HG02884 (cell line): ENCODE data around the gene MDM2.
A peak's percentile ranks its signal among the peaks of the same experiment; 100 is the strongest.

Experiments used
- ATAC-seq: cut with Tn5 transposase; IDR thresholded peaks from one replicate; pipeline ENCODE4 v1.9.1; 2021; ENCODE audit warnings: mild to moderate bottlenecking, moderate library complexity; ENCODE audit not compliant: unreplicated experiment

Gene MDM2

DNA sequence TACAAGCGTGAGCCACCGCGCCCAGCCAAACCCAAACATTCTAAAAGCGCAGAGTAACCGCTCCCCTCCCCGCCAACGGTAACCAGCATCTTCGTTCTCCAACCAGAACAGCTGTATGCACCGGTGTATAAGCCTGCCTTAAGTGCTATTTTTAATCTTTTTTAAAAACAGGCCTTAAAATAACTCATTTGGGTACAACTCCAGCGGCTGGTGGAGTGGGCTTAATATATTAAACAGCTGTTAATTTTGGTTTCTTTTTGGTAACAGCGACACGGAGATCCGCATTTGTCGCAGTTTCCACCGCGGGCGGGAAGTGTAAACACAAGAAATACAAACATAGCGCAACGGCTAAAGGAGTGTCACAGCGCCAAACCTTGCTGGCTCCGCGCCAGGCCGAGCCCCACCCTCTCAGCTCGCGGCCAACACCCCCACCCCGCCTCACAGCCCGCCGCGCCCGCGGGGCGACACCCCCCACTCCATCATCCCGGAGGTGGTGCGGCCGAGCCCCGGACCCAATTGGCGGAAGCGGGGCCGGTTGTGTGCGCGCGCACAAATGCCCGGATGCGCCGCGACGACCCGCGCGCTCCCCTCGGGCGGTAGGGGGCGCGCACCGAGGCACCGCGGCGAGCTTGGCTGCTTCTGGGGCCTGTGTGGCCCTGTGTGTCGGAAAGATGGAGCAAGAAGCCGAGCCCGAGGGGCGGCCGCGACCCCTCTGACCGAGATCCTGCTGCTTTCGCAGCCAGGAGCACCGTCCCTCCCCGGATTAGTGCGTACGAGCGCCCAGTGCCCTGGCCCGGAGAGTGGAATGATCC, at the start of gene MDM2:
TSS of gene MDM2 (plus strand) at position 602 of the 812 bp plus-strand sequence. CDS start 301 bp downstream, outside the sequence.
- peak; percentile 66 for ATAC-seq

GRCh38 chr12:68759852-68760251, 48.1 kb upstream of the MDM2 start:
- no peak for ATAC-seq

- no peak for ATAC-seq
Measured at GRCh38 chr12:68760806-68761441, 47.1 kb upstream of the MDM2 start.

GRCh38 chr12:68761442-68761812, 46.5 kb upstream of the MDM2 start:
- ATAC-seq, result no peak

DNA sequence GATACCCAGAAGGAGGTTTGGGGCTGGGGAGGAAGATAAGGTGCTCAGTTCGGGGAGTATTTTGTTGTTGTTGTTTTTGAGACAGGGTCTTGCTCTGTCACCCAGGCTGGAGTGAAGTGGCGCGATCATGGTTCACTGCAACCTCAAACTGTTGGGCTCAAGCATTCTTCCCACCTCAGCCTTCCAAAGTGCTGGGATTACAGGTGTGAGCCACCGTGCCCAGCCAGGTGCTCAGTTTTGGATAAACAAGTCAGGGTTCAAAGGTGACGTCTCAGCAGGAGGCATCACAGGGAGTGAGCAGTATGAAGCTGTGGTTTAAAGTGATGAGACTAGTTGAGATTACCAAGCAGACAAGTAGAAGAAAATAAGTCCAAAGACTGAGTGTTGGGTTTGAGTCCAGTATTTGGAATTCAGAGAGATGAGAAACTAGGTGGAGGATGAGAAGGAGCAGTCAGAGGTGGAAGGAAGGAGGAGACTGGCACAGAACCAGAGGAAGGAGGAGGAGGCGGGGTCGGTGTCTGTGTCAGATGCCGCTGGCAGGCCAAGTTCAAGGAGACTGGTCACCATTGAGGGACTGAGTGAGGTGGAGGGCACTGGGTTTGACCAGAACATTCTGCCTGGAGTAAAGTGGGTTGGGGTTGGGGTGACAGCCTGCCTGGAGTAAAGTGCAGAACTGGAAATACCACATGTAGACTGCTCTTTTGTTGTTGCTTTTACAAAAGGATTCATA, 45.9 kb upstream of the MDM2 start:
- no peak for ATAC-seq

DNA sequence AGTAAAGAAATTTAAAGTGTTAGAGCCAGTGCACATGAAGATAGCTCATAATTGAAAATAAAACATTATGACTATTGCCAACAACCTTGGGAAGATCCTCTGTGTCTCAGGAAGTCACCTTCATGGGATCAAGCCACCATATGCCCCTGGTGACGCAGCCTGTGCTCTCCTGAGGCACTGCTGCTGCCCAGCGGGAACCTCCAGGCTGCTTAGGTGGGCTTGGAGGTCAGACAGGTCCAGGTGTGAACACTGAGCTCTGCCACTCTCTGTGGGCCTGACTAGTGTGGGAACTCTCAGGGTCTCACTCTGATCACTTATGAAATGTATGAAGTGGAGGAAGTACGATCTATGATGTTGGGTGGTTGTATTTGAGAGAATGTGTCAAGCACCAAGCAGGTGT, 45.3 kb upstream of the MDM2 start:
- no peak for ATAC-seq

DNA sequence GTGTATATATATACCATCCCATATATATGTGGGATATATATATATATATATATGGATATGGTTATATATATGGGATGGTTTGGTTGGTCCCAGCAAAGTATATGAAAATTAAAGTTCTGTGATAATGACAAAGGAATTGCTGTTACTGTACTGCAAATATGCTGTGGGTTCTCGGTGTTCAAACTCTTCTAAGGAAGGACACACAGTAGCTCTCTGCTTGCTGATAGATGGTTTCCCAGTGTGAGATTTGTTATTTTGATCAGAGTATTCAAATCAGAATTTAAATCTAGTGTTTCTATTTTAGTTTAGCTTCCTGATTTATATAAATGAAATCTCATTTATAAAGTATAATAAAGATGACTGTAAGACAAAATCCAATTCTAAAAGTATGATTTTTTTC, 42.3 kb upstream of the MDM2 start:
- no peak for ATAC-seq

- ATAC-seq, result no peak
Measured at GRCh38 chr12:68766646-68767045, 41.3 kb upstream of the MDM2 start.

DNA sequence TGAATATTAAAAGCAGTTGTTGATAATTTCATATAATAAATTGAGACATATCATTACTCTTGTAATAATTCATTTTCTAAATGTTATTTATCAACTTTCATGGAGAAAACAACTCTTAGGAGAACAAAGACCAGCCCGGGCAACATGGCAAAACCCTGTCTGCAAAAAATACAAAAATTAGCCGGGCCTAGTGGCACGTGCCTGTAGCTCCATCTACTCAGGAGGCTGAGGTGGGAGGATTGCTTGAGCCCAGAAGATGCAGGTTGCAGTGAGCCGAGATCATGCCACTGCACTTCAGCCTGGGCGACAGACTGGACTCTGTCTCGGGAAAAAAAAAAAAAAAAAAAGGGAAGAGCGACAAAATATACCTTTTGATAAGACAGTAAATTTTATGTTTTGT, 40.8 kb upstream of the MDM2 start:
- no peak for ATAC-seq

DNA sequence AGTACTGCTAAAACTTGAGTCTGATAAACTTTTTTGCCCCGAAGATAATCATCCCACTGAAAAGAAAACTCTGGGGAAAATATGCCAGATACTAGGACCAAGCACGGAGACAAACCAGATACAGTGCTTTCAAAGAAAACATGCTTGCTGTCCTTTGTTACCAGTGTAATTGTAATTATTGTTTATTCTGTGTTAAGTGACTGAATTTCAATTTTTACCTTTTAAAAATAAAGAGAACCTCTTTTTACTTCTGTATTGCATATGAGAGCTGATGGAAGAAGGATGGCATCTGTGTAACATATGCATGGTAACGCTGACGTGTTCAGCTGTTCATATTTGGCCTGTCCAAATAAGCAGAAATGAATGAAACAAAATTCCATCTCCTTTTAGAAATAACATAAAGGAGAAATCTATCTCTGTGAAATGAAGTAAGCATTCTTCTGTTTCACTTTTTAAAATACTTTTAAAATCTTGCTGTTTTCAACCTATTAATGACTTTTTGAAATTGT, 39.5 kb upstream of the MDM2 start:
- no peak for ATAC-seq

DNA sequence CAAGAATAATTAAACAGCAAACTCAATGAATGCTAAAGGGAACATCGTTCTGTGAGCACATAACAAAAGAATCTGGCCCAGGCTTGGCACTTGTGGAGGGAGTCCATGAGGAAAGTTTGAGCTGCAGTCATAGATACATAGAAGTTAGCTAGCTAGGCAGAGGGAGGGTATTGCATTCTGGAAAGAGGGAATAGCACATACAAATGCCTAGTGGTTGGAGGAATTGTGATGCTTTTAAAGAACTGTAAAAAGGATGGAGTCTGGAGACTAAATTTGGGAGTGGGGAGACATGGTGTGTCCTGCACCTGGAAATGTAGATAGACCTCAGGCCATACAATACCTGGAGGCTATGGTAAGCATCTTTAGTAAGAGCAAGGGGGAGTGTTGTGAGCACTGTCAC, 38.0 kb upstream of the MDM2 start:
- ATAC-seq, result no peak

DNA sequence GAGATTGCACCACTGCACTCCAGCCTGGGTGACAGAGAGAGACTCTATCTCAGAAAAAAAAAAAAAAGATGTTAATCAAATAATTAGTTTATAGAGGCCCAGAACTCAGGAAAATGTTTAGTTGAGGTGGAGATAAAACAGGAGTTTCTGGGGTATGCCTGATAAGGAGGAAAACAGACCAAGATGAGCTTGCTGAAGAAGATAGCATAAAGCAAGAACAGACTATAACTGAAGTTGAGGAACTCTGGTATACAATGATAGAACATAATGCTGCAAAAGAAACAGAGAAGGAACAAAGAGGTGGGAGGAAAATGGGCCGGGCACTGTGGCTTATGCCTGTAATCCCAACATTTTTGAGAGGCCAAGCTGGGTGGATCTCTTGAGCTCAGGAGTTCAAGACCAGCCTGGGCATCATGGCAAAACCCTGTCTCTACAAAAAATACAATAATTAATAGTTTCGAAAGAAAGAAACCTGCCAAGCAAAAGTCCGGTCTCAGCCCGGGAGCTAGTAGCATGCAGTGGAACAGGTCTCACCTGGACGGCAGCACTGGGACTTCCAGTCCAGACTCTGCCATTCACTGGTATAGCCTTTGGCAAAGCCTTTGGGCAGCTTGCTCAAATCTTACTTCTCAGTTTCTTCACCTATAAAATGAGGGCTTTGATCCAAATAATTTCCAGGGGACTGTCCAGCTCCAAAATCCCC, 36.6 kb upstream of the MDM2 start:
- no peak for ATAC-seq

DNA sequence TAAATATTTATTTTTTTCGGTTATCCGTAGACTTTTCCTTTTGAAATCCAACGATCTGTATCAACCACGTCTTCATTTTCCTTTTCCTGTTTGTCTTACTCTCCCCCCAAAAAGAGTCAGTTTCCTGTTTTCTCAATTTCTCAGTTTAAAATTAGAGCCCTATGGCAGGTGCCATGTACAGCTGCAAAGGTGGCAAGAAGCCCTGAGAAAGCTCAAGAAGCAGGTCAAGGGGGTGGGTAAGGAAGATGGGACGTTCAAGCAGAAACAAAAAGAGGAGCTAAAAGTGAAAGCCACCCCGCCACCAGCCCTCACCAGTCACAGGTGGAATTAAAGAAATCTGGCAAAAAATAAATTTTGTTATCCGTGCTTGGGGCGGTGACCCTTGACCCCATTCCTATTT, 35.3 kb upstream of the MDM2 start:
- no peak for ATAC-seq

DNA sequence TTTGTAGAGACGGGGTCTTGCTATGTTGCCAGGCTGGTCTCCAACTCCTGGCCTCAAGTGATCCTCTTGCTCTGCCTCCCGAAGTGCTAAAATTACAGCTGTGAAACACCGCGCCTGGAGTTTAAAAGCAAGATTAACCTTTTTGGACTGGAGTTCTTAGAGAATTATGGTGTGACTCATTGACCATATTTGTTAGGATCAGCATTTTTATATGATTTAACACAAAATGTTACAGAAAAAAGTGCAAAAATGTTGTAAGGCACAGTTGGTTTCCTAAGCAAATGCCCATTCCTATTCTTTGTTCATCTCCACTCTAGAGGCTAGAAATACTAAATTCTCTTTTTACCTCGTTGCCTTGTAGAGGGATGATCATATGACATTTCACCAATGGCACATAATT, 34.4 kb upstream of the MDM2 start:
- no peak for ATAC-seq

DNA sequence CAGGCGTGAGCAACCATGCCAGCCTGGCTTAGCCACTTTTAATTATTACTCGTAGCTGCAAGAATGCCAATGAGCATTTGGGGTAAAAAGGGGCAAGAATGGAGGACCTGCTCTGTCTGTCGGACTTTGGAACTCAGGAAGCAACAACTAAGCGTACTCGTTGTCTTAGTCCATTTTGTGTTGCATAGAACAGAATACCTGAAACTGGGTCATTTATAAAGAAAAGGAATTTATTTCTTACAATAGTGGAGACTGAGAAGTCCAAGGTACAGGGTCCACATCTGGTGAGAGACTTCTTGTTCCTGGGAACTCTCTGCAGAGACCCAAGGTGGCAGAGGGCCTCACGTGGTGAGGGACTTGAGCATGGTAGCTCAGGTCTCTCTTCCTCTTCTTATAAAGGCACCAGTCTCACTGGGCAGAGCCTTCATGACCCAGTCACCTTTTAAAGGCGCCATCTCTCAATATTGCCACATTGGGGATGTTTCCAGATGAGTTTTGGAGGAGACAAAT, 32.8 kb upstream of the MDM2 start:
- no peak for ATAC-seq

DNA sequence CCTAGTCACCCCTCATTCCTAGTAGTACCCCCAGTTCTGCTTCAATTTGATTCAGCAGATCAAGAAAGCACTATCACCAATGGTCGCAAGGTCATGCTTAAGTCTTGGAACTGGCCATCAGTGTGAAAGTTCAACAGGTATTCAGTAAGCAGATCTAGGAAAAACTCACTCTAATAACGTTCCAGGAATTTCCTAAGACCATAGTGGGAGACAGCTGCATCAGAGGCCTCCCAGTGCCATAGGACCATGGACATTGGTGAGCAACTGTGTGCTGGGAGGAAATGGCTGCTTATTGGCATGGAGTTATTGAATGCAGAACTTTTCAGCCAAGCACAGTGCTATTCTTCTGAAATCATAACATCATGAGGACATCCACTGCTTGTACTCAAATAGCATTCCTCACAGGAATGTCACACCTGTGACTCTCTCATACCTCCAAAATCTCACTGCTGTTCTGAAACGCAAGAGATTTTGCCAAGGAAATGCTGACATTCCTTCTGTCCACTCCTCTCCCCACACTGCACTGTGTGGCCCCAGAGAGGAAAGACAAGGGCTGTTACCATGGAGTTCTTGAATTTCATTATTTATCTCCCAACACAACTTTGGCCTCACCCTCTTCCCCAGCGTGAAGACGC, 30.9 kb upstream of the MDM2 start:
- ATAC-seq, result no peak

DNA sequence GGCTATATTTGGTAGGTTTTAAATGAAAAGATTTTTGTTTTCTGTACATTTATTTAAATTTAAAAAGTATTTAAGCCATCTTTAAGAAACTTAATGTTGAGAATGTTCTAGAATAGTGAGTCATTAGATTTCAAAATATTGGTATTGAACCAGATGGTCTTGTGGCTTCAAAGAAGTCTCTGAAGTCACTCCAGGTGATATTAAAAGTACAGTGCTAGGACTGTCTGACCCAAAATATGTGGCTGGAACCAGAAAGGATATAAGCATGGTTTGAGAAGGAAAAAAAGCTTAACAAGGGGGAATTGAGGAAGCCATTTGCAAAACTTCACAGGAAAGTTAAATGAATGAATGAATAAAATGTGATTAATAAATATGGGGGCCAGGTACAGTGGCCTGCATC, 28.7 kb upstream of the MDM2 start:
- ATAC-seq, result no peak

DNA sequence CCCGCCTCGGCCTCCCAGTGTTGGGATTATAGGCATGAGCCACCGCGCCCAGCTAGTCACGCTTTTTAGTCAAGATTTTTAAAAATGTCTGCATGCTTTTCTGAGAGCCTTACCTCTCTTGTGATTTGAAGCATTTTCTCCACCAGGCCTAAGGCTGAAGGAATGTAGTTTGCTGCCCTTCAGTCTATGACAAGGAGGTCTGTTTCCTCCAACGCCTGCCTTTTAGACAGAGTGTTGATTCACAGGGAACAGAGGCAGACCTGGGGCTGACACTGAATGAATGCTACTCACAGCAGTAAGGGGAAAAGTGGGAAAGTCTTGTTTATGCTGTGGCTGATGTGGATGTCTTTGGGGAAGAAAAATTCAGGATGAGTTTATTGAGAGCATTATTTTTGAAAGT, 27.2 kb upstream of the MDM2 start:
- no peak for ATAC-seq

DNA sequence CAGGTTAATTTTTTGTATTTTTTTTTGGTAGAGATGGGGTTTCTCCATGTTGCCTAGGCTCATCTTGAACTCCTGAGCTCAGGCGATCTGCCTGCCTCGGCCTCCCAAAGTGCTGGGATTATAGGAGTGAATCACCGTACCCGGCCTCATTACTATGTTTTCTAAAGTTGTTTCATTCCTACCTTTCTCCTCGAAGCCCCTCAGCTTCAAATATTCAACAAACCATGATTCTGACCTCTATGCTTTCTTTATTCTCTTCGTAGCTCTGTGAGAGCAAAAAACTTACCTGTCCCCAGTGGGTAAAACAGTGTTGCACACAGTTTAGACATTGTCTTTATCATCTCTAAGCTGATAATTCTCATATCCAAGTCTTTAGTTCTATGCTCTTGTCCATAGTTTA, 26.2 kb upstream of the MDM2 start:
- ATAC-seq, result no peak

- no peak for ATAC-seq
Measured at GRCh38 chr12:68784015-68784414, 24.0 kb upstream of the MDM2 start.

DNA sequence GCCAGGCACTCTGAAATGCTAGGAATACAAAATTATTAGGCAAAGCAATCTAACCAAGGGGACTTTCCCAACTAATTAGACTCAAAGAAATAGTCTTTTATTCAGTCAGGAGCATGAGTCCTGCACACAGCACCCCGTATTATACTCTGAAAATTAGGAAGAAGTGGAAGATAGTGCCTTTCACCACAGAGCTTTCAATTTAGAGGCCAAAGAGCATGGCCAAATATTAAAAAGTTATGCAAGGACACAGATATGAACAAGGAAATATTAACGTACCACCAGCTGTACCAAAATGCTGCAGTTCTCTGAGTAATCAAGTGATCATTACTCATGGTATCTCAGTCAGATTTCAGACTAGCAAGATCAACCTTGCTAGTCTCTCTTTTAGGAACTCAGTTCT, 22.6 kb upstream of the MDM2 start:
- ATAC-seq, result no peak
